WTC11 (cell line): ENCODE data around the gene LRRC28. TPM values are rescaled to one million over a fixed set of nuclear protein-coding genes. Genes with fewer than 3 reads are reported as not detected.

ENCODE experiments used
- ATAC-seq: fragments of 200-7000 bp; cut with Tn5 transposase; 2 replicates; pipeline ENCODE4 v1.10.0; 2021; ENCODE audit warnings: mild to moderate bottlenecking, moderate library complexity
- CTCF ChIA-PET: fragments of 300-600 bp; sonication (Branson Sonifier 250); formaldehyde crosslinking; loops from one replicate; lab custom pipeline; 2021; ENCODE audit warnings: antibody characterized with exemption; lab: Charles Lee
- POLR2A ChIA-PET: fragments of 350-600 bp; sonication (Branson Sonifier 250); formaldehyde crosslinking; loops from one replicate; lab custom pipeline; 2021; ENCODE audit warnings: antibody characterized with exemption; lab: Charles Lee
- DNase-seq: peaks from one replicate; pipeline ENCODE4 v3.0.0; 2021; ENCODE audit warnings: low spot score
- H3K27ac Mint-ChIP-seq: 2 replicates; pipeline ENCODE4 v1.8.0; 2021; ENCODE audit warnings: mixed read lengths
- H3K27me3 Mint-ChIP-seq: 2 replicates; pipeline ENCODE4 v1.8.0; 2021; ENCODE audit warnings: low read depth, mild to moderate bottlenecking, moderate library complexity, mixed read lengths
- H3K36me3 Mint-ChIP-seq: 2 replicates; pipeline ENCODE4 v1.8.0; 2021; ENCODE audit warnings: mixed read lengths
- H3K4me1 Mint-ChIP-seq: 2 replicates; pipeline ENCODE4 v1.8.0; 2022; ENCODE audit warnings: mixed read lengths
- H3K4me3 Mint-ChIP-seq: 2 replicates; pipeline ENCODE4 v1.8.0; 2021; ENCODE audit warnings: mild to moderate bottlenecking, moderate library complexity, mixed read lengths
- H3K9me3 Mint-ChIP-seq: 2 replicates; pipeline ENCODE4 v1.8.0; 2021; ENCODE audit warnings: mixed read lengths
- ATF2 ChIP-seq: sonication (generic); formaldehyde crosslinking; IDR thresholded peaks from 2 replicates; pipeline ENCODE4 v1.8.1; 2022; ENCODE audit warnings: low read depth, missing genetic modification reagents, borderline replicate concordance
- ATF3 ChIP-seq: sonication (generic); formaldehyde crosslinking; conservative IDR thresholded peaks from 2 replicates; pipeline ENCODE4 v1.8.1; 2022; ENCODE audit warnings: mild to moderate bottlenecking, missing genetic modification reagents
- CREM ChIP-seq: sonication (generic); formaldehyde crosslinking; IDR thresholded peaks from 2 replicates; pipeline ENCODE4 v1.8.1; 2022; ENCODE audit warnings: mild to moderate bottlenecking, missing genetic modification reagents, moderate library complexity
- ETV6 ChIP-seq: sonication (generic); formaldehyde crosslinking; IDR thresholded peaks from 2 replicates; pipeline ENCODE4 v1.8.1; 2022; ENCODE audit warnings: mild to moderate bottlenecking, missing genetic modification reagents
- GABPB1 ChIP-seq: sonication (generic); formaldehyde crosslinking; IDR thresholded peaks from 2 replicates; pipeline ENCODE4 v1.8.1; 2023; ENCODE audit warnings: mild to moderate bottlenecking, missing genetic modification reagents
- JAZF1 ChIP-seq: fragments of 250-450 bp; sonication (Bioruptor Pico); IDR thresholded peaks from 2 replicates; pipeline ENCODE4 v1.9.0; 2021; ENCODE audit warnings: moderate library complexity, mild to moderate bottlenecking, inconsistent platforms
- MYBL2 ChIP-seq: sonication (generic); formaldehyde crosslinking; IDR thresholded peaks from 2 replicates; pipeline ENCODE4 v1.8.1; 2023; ENCODE audit warnings: mild to moderate bottlenecking, moderate library complexity, missing genetic modification reagents
- NFE2L1 ChIP-seq: sonication (generic); formaldehyde crosslinking; IDR thresholded peaks from 2 replicates; pipeline ENCODE4 v1.8.1; 2023; ENCODE audit warnings: missing genetic modification reagents
- RELA ChIP-seq: sonication (generic); formaldehyde crosslinking; IDR thresholded peaks from 2 replicates; pipeline ENCODE4 v1.8.1; 2022; ENCODE audit warnings: missing genetic modification reagents, mild to moderate bottlenecking, borderline replicate concordance
- TEAD1 ChIP-seq: sonication (generic); formaldehyde crosslinking; IDR thresholded peaks from 2 replicates; pipeline ENCODE4 v1.8.0; 2022; ENCODE audit warnings: mild to moderate bottlenecking, missing genetic modification reagents
- TEAD4 ChIP-seq: sonication (generic); formaldehyde crosslinking; IDR thresholded peaks from 2 replicates; pipeline ENCODE4 v1.8.0; 2022; ENCODE audit warnings: mild to moderate bottlenecking, missing genetic modification reagents
- ZNF121 ChIP-seq: sonication (generic); formaldehyde crosslinking; IDR thresholded peaks from 2 replicates; pipeline ENCODE4 v1.8.0; 2023; ENCODE audit warnings: missing genetic modification reagents
- ZNF263 ChIP-seq: sonication (generic); formaldehyde crosslinking; IDR thresholded peaks from 2 replicates; pipeline ENCODE4 v1.8.1; 2022; ENCODE audit warnings: low read depth, mild to moderate bottlenecking, moderate library complexity, missing genetic modification reagents
- total RNA-seq: library from RNA; stranded (reverse); gene quantifications from 3 replicates; pipeline ENCODE4 v1.2.3, GENCODE V29; 2021
- TF ChIP-seq, protein P1 (sequence below): fragments of 200-600 bp; IDR thresholded peaks from 2 replicates; pipeline ENCODE4 v1.8.0; 2022; ENCODE audit warnings: antibody characterized with exemption
- TF ChIP-seq, protein P2 (sequence below): fragments of 250-450 bp; sonication (Bioruptor Pico); IDR thresholded peaks from 2 replicates; pipeline ENCODE4 v1.9.0; 2021; ENCODE audit warnings: mild to moderate bottlenecking, borderline replicate concordance
- TF ChIP-seq, protein P3 (sequence below): sonication (generic); formaldehyde crosslinking; IDR thresholded peaks from 2 replicates; pipeline ENCODE4 v1.8.0; 2023; ENCODE audit warnings: mild to moderate bottlenecking, missing genetic modification reagents
- TF ChIP-seq, protein P4 (sequence below): fragments of 250-450 bp; sonication (Bioruptor Pico); IDR thresholded peaks from 2 replicates; pipeline ENCODE4 v1.9.0; 2021; ENCODE audit warnings: mild to moderate bottlenecking

The LRRC28 gene
- total RNA-seq, 1 experiment from 2014 or later: 18.4 TPM

GRCh38 chr15:99421172-99421656, 169.9 kb downstream of the LRRC28 start (continued):
- TF ChIP-seq GABPB1 (CRISPR knock-in tag) (peak; percentile 51; the same call in 1 of the 2 replicates), MYBL2 (CRISPR knock-in tag) (no peak), TEAD1 (no peak)
- TF ChIP-seq, protein P1, sequence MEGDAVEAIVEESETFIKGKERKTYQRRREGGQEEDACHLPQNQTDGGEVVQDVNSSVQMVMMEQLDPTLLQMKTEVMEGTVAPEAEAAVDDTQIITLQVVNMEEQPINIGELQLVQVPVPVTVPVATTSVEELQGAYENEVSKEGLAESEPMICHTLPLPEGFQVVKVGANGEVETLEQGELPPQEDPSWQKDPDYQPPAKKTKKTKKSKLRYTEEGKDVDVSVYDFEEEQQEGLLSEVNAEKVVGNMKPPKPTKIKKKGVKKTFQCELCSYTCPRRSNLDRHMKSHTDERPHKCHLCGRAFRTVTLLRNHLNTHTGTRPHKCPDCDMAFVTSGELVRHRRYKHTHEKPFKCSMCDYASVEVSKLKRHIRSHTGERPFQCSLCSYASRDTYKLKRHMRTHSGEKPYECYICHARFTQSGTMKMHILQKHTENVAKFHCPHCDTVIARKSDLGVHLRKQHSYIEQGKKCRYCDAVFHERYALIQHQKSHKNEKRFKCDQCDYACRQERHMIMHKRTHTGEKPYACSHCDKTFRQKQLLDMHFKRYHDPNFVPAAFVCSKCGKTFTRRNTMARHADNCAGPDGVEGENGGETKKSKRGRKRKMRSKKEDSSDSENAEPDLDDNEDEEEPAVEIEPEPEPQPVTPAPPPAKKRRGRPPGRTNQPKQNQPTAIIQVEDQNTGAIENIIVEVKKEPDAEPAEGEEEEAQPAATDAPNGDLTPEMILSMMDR: no peak

GRCh38 chr15:99421758-99422157, 170.5 kb downstream of the LRRC28 start:
- ChIA-PET CTCF (interaction anchor here (1.1 to 1.8 kb wide), 3 partner anchors 11 to 283 kb away, joined by 3 to 12 read pairs (median 4); no protein-coding TSS in a partner anchor), POLR2A (no interaction called here)
- ATAC-seq (no peak), DNase-seq (no peak)
- TF ChIP-seq ATF2 (CRISPR knock-in tag) (no peak), JAZF1 (no peak), NFE2L1 (no peak), MYBL2 (CRISPR knock-in tag) (no peak), CREM (CRISPR knock-in tag) (no peak), ZNF263 (no peak), ETV6 (CRISPR knock-in tag) (no peak), RELA (CRISPR knock-in tag) (no peak), ATF3 (no peak), ZNF121 (CRISPR knock-in tag) (no peak), TEAD1 (no peak), TEAD4 (no peak)
- TF ChIP-seq, protein P2, sequence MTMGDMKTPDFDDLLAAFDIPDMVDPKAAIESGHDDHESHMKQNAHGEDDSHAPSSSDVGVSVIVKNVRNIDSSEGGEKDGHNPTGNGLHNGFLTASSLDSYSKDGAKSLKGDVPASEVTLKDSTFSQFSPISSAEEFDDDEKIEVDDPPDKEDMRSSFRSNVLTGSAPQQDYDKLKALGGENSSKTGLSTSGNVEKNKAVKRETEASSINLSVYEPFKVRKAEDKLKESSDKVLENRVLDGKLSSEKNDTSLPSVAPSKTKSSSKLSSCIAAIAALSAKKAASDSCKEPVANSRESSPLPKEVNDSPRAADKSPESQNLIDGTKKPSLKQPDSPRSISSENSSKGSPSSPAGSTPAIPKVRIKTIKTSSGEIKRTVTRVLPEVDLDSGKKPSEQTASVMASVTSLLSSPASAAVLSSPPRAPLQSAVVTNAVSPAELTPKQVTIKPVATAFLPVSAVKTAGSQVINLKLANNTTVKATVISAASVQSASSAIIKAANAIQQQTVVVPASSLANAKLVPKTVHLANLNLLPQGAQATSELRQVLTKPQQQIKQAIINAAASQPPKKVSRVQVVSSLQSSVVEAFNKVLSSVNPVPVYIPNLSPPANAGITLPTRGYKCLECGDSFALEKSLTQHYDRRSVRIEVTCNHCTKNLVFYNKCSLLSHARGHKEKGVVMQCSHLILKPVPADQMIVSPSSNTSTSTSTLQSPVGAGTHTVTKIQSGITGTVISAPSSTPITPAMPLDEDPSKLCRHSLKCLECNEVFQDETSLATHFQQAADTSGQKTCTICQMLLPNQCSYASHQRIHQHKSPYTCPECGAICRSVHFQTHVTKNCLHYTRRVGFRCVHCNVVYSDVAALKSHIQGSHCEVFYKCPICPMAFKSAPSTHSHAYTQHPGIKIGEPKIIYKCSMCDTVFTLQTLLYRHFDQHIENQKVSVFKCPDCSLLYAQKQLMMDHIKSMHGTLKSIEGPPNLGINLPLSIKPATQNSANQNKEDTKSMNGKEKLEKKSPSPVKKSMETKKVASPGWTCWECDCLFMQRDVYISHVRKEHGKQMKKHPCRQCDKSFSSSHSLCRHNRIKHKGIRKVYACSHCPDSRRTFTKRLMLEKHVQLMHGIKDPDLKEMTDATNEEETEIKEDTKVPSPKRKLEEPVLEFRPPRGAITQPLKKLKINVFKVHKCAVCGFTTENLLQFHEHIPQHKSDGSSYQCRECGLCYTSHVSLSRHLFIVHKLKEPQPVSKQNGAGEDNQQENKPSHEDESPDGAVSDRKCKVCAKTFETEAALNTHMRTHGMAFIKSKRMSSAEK: no peak
- TF ChIP-seq, protein P3, sequence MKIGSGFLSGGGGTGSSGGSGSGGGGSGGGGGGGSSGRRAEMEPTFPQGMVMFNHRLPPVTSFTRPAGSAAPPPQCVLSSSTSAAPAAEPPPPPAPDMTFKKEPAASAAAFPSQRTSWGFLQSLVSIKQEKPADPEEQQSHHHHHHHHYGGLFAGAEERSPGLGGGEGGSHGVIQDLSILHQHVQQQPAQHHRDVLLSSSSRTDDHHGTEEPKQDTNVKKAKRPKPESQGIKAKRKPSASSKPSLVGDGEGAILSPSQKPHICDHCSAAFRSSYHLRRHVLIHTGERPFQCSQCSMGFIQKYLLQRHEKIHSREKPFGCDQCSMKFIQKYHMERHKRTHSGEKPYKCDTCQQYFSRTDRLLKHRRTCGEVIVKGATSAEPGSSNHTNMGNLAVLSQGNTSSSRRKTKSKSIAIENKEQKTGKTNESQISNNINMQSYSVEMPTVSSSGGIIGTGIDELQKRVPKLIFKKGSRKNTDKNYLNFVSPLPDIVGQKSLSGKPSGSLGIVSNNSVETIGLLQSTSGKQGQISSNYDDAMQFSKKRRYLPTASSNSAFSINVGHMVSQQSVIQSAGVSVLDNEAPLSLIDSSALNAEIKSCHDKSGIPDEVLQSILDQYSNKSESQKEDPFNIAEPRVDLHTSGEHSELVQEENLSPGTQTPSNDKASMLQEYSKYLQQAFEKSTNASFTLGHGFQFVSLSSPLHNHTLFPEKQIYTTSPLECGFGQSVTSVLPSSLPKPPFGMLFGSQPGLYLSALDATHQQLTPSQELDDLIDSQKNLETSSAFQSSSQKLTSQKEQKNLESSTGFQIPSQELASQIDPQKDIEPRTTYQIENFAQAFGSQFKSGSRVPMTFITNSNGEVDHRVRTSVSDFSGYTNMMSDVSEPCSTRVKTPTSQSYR (CRISPR knock-in tag): no peak
- TF ChIP-seq, protein P4, sequence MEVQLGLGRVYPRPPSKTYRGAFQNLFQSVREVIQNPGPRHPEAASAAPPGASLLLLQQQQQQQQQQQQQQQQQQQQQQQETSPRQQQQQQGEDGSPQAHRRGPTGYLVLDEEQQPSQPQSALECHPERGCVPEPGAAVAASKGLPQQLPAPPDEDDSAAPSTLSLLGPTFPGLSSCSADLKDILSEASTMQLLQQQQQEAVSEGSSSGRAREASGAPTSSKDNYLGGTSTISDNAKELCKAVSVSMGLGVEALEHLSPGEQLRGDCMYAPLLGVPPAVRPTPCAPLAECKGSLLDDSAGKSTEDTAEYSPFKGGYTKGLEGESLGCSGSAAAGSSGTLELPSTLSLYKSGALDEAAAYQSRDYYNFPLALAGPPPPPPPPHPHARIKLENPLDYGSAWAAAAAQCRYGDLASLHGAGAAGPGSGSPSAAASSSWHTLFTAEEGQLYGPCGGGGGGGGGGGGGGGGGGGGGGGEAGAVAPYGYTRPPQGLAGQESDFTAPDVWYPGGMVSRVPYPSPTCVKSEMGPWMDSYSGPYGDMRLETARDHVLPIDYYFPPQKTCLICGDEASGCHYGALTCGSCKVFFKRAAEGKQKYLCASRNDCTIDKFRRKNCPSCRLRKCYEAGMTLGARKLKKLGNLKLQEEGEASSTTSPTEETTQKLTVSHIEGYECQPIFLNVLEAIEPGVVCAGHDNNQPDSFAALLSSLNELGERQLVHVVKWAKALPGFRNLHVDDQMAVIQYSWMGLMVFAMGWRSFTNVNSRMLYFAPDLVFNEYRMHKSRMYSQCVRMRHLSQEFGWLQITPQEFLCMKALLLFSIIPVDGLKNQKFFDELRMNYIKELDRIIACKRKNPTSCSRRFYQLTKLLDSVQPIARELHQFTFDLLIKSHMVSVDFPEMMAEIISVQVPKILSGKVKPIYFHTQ (CRISPR knock-in tag): no peak
- Mint-ChIP-seq H3K27me3 (peaks cover 2% of the 10 kb centered on the region; the same call in 1 of the 2 replicates), H3K4me1 (peaks cover 11% of the 10 kb centered on the region; the same call in 1 of the 2 replicates), H3K27ac (no peak overlapping the region), H3K4me3 (no peak overlapping the region), H3K9me3 (peaks cover 12% of the 10 kb centered on the region), H3K36me3 (no peaks in the 10 kb centered on the region)
